HL-60/S4 treated with phorbol 12-myristate 13-acetate at 8.2 ng/mL for 4 days and 3 days (cell line): ENCODE results near the gene RHBDL1.

Experiments used
- in situ Hi-C: fragments of 300-500 bp; cut with MboI; formaldehyde crosslinking; loops from 2 replicates; pipeline ENCODE4 v1.15.0; 2022; ENCODE audit warnings: low sequenced_read_pairs

Gene RHBDL1

DNA sequence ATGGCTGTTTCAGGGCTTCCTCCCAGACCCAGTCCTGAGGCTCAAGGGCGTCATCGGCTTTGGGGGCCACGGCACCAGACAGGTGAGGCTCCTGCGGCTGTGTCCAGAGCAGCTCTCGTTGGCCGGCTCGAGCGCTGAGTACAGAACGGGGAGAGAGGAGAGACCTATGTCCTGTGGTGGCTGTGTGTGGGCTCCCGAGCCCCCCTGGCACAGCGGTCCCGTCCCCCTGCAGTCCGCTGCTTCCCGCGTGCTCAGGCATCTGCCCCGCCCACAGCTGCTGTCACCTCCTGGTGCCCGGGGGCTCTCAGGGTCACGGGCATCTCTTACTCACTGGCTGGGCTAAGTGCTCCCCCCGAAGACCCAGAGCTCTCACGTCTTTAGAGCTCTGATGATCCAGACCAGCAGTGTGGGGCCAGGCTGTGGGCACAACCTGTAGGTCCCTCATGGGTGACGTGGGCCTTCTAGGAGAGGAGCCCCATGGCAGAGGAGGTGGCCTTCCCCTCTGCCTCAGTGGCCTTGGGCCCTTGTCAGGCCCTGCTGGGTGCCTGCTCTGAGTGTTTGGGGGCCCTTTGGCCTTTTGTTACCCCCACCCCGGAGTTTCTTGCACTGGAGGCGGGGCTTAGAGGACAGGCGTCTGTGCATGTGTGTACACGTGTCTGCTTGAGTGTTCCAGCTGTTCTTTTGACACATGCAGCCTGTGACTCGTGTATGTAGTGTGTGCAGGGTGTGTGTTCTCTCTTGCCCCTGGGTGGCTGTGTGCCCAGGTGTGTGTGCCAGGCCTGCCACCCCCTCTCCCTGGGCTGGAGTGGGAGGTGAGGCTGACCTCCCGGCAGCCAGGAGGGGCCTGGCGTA lies 22.8 kb upstream of the RHBDL1 start:
- in situ Hi-C loops = no loop called here

DNA sequence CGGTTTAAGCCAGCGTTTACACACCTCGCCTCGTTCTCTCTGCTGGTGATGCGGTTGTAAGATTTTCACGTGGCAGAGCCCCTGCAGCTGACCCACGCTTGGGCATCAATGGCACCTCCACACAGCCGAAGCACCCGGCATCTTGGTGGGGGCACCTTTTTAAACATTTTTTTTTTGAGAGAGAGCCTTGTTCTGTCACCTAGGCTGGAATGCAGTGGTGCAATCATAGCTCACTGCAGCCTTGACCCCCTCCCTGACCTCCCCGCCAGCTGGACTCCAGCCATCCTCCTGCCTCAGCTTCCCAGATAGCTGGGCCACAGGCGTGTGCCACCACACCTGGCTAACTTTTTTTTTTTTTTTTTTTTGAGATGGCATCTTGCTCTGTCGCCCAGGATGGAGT lies 21.4 kb upstream of the RHBDL1 start:
- in situ Hi-C loops = no loop called here

DNA sequence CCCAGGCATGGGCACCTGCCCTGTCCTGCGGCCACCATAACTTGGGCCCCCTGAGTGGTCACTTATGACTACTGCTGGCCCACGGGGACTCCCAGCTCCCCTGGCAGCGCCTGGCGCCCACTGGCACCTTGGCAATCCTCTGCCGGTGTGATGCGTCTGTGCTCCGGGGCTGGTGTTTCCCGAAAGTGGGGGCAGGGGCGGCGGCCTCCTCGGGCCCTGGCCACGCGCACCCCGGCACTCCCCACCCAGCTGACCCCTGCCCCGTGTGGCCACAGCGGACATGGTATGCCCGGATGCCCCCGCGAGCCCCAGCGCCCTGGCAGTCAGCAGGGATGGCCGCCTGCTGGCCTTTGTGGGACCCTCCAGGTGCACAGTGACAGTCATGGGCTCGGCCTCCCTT lies 18.0 kb upstream of the RHBDL1 start:
- in situ Hi-C loops = no loop called here

DNA sequence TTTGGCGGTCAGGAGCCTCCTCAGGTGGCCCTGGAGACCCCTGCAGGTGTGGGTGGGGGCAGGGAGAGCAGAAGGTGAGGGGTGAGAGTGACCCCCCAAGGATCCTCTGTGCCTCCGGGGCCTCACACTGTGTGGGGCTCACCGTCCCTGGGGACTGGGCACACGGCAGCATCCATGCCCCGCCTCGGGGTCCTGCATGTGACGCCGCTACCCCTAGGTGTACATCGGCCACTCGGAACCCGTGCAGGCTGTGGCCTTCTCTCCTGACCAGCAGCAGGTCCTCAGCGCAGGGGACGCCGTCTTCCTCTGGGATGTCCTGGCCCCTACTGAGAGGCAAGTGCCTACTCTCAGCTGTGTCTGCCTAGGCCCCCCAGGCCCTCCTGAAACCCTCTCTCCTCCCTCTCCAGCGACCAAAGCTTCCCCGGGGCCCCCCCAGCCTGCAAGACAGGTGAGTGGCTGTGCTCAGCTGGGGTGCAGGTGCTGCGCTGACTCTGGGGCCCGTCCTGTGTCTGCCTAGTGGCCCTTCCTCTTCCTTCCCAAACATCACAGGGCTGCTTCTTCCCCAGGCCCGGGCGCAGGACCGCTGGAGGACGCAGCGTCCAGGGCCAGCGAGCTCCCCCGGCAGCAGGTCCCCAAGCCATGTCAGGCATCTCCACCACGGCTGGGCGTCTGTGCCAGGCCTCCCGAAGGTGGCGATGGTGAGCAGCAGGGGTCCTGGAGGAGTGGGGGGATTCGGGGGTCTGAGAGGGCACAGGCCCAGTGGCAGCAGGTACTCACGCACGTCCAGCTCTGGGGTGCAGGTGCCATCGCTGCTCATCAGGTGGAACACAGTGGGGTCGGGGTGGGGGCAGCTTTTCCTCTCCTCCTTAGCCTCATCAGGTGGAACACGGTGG lies 16.5 kb upstream of the RHBDL1 start:
- in situ Hi-C loops = no loop called here

DNA sequence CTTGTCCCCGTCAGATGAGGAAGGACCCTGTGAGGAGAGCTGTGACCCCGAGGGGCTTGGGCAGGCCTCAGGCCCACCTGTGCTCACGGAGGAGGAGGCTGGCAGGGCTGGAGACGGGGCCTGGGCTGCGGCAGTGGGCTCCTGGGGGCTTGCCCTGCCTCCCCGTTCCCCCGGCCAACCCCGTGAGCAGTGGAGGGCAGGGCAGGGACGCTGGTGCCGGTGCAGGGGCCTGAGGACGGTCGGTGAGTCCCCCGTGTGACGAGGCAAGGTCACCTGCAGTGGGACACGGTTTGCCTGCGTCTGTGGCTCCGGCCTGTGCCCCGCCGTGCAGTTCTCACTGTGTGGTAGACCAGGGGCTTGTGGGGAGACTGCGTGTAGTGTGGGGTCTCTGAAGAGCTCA lies 15.9 kb upstream of the RHBDL1 start:
- in situ Hi-C loops = no loop called here

DNA sequence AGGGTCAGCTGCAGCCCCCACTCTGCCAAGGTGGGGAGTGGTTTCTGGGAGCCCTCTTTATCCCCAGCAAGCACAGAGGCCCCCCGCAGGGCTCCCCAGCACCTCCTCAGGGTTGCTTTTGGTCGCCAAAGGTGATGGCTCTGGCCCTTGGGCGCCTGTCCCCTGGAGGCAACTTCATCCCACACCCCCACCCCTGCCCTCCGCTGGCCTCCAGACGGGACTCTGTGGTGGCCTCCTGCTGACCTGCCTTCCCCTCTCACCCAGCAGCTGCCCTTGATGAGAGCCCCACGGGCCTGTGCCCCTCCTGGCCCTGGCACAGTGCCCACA lies 15.4 kb upstream of the RHBDL1 start:
- in situ Hi-C loops = no loop called here

DNA sequence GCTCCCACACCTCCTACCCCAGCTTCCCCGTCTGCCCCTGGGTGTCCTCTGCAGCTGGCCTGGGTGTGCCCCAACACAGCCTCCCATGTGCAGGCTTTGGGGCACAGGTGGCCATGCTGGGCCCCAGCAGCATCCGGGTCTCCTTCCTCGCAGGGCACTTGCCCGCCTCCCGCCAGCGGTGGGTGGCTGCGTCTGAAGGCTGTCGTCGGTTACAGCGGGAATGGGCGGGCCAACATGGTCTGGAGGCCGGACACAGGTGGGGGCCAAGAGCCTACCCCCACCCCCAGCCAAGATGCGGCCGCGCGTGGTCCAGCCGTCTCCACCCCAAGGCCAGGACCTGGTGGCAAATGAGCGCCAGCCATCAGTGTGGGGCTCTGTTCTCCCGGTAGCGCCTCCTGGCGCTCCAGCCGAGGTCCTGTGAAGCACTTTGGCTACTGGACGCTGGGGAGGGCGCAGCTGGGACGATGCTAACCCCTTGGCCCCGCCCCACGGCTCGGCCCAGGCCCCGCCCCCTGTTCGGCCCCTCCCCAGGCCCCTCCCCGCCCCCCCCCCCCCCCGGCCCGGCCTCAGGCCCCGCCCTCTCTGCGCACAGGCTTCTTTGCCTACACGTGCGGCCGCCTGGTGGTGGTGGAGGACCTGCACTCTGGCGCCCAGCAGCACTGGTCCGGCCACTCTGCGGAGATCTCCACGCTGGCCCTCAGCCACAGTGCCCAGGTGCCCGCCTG lies 14.8 kb upstream of the RHBDL1 start:
- in situ Hi-C loops = no loop called here

DNA sequence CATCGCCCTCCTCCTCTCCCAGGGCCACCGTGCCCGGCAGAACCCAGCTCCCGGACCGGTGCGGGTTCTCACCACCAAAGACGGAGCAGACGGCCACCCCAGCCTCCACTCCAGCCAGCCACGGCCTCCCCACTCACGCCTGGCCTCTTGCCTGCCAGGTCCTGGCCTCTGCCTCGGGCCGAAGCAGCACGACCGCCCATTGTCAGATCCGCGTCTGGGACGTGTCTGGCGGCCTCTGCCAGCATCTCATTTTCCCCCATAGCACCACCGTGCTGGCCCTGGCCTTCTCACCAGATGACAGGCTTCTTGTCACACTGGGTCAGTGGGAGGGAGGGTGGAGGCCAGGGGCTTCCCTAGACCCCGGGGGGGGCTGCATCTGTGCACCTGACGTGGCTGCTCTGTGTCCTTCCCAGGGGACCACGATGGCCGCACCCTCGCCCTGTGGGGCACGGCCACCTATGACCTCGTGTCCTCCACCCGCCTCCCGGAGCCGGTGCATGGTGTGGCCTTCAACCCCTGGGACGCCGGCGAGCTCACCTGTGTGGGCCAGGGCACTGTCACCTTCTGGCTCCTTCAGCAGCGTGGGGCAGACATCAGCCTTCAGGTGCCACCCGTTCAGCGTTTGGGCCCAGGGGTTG lies 14.2 kb upstream of the RHBDL1 start:
- in situ Hi-C loops = no loop called here

DNA sequence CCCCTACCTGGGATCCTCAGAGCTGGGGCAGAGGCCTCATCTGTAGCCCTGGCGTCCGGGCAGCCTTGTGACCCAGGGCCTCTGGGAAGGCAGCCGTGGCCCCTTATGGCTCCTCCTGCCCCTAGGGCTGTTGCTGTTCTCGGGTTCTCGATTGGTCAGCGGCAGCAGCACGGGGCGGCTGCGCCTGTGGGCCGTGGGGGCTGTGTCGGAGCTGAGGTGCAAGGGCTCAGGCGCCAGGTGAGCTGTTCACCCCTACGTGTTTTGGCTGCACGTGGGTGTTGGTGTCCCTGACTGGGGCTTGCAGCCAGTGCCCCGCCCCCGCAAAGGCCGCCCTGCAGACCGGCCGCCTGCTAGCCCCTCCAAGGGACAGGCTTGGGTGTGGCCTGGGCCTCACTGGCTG lies 13.4 kb upstream of the RHBDL1 start:
- in situ Hi-C loops = no loop called here

DNA sequence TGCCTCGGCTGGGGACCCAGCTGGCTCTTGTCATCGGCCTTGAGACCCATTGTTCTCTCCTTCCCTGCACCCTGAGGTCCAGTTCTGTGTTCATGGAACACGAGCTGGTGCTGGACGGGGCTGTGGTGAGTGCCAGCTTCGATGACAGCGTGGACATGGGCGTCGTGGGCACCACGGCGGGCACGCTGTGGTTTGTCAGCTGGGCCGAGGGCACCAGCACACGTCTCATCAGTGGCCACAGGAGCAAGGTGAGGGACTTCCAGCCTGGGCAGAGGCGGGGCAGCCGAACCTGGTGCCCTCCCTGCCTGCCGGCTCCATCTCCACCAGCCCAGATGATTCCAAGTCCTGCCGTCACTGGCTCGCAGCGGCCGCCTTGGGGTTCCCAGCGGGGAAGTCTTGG lies 12.9 kb upstream of the RHBDL1 start:
- in situ Hi-C loops = no loop called here

DNA sequence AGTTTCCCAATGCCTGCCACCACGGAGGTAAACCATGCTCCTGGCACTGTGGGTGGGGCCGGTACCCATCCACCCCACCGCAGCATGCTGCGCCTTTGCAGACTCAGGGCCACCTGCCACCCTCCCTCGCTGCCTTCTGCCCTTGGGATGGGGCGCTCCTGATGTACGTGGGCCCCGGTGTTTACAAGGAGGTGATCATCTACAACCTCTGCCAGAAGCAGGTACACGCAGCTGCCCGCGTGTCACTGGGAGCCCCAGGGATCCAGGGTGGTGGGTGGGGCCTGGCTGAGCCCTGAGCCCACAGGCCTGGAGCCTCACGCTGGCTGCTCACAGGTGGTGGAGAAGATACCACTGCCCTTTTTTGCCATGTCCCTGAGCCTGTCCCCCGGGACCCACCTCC lies 8.9 kb upstream of the RHBDL1 start:
- in situ Hi-C loops = no loop called here

DNA sequence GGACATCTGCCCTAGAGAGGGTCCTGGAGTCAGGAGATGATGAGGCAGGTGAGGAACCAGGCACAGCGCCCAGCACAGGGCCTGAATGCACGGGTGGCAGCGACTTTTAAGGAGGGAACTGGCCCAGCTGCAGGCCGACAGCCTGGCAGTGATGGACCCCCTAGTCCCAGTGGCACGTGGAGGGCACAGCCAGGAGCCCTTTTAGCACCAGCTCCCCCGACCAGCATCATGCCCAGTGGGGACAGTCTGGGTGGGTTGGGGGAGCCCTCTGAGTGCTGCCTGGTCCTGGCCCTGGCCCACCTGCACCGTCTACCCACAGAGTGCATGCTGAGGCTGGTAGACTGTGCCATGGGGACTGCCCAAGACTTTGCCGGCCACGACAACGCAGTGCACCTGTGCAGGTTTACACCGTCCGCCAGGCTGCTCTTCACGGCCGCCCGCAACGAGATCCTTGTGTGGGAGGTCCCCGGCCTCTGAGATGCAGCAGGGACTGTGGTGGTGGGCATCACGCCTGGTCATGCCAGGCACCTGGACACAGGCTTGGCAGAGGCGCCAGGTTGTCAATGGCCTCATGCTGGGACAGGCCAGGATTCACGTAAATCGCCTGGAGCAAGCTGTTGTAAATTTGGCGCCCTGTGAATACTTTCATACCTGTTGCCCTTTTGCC lies 8.2 kb upstream of the RHBDL1 start:
- in situ Hi-C loops = no loop called here

DNA sequence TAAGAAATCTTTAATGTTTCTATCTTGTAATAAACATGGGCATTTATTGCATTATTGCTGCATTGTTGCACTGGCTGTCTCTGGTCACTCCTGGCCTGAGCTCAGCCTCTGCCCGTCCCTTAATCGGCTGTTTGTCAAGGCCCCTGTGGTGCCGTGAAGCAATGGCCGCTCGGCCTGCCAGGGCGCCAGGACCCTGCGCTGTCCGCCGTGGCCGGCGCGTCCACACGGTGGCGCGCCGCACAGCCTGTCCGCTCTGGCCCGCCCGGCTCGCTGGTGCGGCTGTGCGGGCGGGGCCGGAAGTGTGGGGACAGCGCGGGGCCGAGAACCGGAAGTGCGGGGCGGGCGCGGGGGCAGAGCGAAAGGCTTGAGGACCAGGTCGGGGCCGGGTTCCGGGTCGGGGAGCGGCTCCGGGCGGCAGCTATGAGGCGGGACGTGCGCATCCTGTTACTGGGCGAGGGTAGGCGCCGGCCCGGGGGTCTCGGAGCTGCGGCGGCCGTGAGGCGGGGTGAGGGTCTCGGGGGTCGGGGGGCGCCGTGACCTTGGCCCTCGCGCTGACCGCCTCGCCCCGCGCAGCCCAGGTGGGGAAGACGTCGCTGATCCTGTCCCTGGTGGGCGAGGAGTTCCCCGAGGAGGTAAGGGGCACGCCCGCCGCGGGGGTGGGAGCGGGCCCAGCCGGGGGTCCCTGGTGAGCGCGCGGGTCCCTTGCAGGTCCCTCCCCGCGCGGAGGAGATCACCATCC lies 7.5 kb upstream of the RHBDL1 start, which contains the start of gene RHOT2:
TSS of gene RHOT2 (plus strand) at position 353 of the 739 bp plus-strand sequence. CDS start at position 421, 68 bp downstream.
- in situ Hi-C loops = no loop called here

DNA sequence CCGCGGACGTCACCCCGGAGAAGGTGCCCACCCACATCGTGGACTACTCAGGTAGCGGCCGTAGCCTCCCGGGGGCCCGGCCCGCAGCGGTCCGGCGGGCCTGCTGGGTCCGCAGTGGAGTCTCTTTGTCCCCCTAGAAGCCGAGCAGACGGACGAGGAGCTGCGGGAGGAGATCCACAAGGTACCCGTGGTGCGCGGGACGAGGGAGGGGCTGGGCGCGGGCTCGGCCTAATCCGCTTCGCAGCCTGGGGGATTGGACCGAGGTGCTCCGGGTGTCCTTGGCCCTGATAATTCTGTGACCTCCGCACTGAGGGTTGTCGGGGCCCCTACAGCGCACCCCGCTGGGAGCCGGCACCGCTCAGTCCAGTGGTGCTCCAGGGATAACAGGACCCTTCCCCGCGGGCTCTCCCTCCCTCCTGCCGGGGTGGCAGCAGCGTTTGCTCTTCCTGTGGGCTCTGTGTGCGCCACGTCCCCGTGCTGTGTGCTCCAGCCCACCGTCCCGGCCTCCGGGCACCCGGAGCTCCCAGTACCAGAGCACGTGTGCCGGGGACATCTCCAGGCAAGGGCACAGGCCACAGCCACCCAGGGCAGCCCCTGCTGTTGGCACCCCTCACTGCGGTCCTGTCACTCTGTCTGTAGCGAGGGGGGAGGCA lies 6.8 kb upstream of the RHBDL1 start:
- in situ Hi-C loops = no loop called here

DNA sequence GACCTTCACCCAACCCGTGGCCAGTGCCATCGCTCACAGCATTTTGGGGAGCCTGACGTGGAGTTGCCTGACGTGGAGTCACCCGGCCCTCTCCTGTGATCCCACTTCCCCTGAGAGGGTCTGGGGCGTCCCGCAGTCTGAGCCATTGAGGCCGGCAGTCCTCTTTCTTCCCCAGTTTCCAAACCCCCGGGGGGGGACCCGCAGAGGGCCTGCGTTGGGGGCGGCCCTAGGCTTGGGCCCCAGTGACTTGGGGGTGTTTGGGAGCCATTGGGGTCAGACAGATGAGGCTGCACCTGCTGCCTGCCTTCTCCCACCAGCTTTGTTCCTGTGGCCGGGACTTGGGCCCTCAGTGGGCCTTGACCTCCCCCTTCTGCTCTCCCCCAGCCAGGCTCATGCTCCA lies 5.8 kb upstream of the RHBDL1 start:
- in situ Hi-C loops = no loop called here

DNA sequence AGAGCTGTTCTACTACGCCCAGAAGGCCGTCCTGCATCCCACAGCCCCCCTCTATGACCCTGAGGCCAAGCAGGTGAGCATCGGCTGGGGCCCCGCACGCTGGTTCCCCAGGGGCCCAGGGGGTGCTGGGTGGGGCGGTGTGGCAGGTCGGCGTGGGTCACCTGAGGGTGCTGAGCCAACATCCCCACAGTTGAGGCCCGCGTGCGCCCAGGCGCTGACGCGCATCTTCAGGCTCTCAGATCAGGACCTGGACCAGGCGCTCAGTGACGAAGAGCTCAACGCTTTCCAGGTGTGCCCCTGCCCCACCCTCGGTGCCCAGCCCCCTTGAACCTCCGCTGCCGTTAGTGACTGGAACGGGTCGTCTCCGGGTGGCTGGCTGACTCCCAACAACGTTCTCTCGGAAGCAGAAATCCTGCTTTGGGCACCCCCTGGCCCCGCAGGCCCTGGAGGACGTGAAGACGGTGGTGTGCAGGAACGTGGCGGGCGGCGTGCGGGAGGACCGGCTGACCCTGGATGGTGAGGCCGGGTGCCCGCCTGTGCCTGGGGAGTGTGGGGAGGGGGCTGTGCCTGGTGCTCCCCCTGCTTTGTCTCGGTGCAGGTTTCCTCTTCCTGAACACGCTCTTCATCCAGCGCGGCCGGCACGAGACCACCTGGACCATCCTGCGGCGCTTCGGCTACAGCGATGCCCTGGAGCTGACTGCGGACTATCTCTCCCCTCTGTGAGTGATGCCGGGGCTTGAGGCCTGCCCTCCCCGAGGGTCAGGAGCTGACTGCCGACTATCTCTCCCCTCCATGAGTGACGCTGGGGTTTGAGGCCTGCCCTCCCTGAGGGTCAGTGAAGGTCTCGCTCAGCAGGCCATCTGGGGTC lies 4.8 kb upstream of the RHBDL1 start:
- in situ Hi-C loops = no loop called here

DNA sequence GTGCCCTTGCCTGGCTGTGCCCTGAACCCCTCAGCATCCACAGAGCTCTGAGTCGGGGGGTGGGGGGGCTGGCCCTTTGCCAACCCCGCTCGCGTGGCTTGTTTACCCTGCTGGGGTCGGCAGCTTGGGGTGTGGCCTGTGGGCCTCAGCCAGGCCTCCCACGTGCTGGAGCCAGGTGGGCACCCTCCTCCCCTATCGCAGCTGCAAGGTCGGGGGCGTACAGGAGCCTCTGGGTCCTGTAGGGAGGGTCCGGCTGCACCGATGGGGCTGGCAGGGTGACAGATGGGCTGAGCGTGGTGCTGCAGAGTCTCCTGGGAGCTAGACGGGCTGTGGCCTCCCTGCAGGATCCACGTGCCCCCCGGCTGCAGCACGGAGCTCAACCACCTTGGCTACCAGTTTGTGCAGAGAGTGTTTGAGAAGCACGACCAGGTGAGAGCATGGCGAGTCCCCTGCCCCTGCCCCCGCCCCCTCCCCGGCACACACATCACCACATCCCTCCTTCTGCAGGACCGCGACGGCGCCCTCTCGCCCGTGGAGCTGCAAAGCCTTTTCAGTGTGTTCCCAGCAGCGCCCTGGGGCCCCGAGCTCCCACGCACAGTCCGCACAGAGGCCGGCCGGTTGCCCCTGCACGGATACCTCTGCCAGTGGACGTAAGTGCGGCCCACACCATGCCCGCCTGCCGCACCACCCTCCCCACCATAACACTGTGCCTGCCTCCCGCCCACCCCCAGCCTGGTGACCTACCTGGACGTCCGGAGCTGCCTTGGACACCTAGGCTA lies 3.9 kb upstream of the RHBDL1 start:
- in situ Hi-C loops = no loop called here

DNA sequence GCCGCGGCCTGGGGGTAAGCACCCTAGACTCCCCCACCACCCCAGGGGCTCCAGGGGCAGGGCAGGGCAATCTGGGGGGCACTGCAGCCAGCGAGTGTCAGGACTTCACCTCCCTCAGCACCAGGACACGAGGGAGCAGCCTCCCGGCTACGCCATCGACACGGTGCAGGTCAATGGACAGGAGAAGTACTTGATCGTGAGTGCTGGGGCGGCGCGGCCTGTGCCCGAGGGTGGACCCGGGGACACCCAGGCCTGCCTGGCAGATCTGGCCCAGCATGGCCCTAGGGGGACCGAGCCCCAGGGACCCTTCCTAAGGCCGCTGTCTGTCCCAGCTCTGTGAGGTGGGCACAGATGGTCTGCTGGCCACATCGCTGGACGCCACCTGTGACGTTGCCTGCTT lies 3.1 kb upstream of the RHBDL1 start:
- in situ Hi-C loops = no loop called here
